ENCODE measurements around the gene CRABP1. TPM values are rescaled to one million over a fixed set of nuclear protein-coding genes. Genes with fewer than 3 reads are reported as not detected.

Gene CRABP1
- total and polyA plus RNA-seq, 10 of the 15 experiments (the other 5 are each of a cell fraction or from before 2014, with no cell fraction given) = 0.21 to 0.41 TPM; not detected in 8

Small RNA genes lying within 50 kb of the gene (small RNA-seq; reads per million reads assigned to genes)
- gene AC090607.5 = 0.62 reads per million, percentile 15 among the genes with 10 or more reads in this experiment

Other genes with a start within 250 kb of the CRABP1 start
Only the 7 nearest of the 10 such genes appear.
- gene IDH3A, start 191.0 kb upstream of the CRABP1 start, total RNA-seq (2014; rRNA removed) = 83.9 and 99.1 TPM in 2 replicates
- 105 and 121 TPM in 2 replicates for gene IDH3A, start 191.0 kb upstream of the CRABP1 start, total RNA-seq (2014; rRNA removed; fragmentation: Illumina TruSeq; extraction: Trizol)
- gene IDH3A, start 191.0 kb upstream of the CRABP1 start, total RNA-seq (2021) = 175 and 193 TPM in 2 replicates
- gene IDH3A, start 191.0 kb upstream of the CRABP1 start, polyA plus RNA-seq (2011; rRNA removed) = 238 and 315 TPM in 2 replicates
- 173 and 178 TPM in 2 replicates for gene IDH3A, start 191.0 kb upstream of the CRABP1 start, polyA plus RNA-seq (2014; fragmentation: Illumina TruSeq; extraction: Trizol)
- 100 to 1,000 TPM; 197 to 231 TPM for gene IDH3A, start 191.0 kb upstream of the CRABP1 start, polyA plus RNA-seq (2014; fragmentation: Nextera tagmentation; extraction: Ambion mirVana)
- 123 and 125 TPM in 2 replicates for gene IDH3A, start 191.0 kb upstream of the CRABP1 start, polyA plus RNA-seq (2014; rRNA removed)
- gene IDH3A, start 191.0 kb upstream of the CRABP1 start, polyA plus RNA-seq (2016; fragmentation: Nextera tagmentation; extraction: Ambion mirVana) = 100 to 1,000 TPM; 245 to 254 TPM
- gene ACSBG1, start 105.8 kb upstream of the CRABP1 start, total RNA-seq (2014; rRNA removed) = 0.45 and 0.54 TPM in 2 replicates
- gene ACSBG1, start 105.8 kb upstream of the CRABP1 start, total RNA-seq (2014; rRNA removed; fragmentation: Illumina TruSeq; extraction: Trizol) = 0.32 and 0.36 TPM in 2 replicates
- 0.49 and 1.1 TPM in 2 replicates for gene ACSBG1, start 105.8 kb upstream of the CRABP1 start, total RNA-seq (2021)
- gene ACSBG1, start 105.8 kb upstream of the CRABP1 start, polyA plus RNA-seq (2011; rRNA removed) = 0.45 and 0.60 TPM in 2 replicates
- 0.75 and 2.5 TPM in 2 replicates for gene ACSBG1, start 105.8 kb upstream of the CRABP1 start, polyA plus RNA-seq (2014; fragmentation: Illumina TruSeq; extraction: Trizol)
- under 1 TPM; 0.11 to 0.19 TPM for gene ACSBG1, start 105.8 kb upstream of the CRABP1 start, polyA plus RNA-seq (2014; fragmentation: Nextera tagmentation; extraction: Ambion mirVana)
- gene ACSBG1, start 105.8 kb upstream of the CRABP1 start, polyA plus RNA-seq (2014; rRNA removed) = 0.33 and 0.88 TPM in 2 replicates
- gene ACSBG1, start 105.8 kb upstream of the CRABP1 start, polyA plus RNA-seq (2016; fragmentation: Nextera tagmentation; extraction: Ambion mirVana) = under 1 TPM; 0.39 to 0.71 TPM
- gene DNAJA4, start 75.8 kb upstream of the CRABP1 start, total RNA-seq (2014; rRNA removed) = 4.6 and 4.7 TPM in 2 replicates
- gene DNAJA4, start 75.8 kb upstream of the CRABP1 start, total RNA-seq (2014; rRNA removed; fragmentation: Illumina TruSeq; extraction: Trizol) = 3.7 TPM in 2 replicates
- gene DNAJA4, start 75.8 kb upstream of the CRABP1 start, total RNA-seq (2021) = 5.9 and 6.4 TPM in 2 replicates
- gene DNAJA4, start 75.8 kb upstream of the CRABP1 start, polyA plus RNA-seq (2011; rRNA removed) = 0.01 and 0.07 TPM in 2 replicates
- gene DNAJA4, start 75.8 kb upstream of the CRABP1 start, polyA plus RNA-seq (2014; fragmentation: Illumina TruSeq; extraction: Trizol) = 7.2 and 8.5 TPM in 2 replicates
- 1 to 10 TPM; 1.2 to 2.2 TPM for gene DNAJA4, start 75.8 kb upstream of the CRABP1 start, polyA plus RNA-seq (2014; fragmentation: Nextera tagmentation; extraction: Ambion mirVana)
- 9.8 and 10.4 TPM in 2 replicates for gene DNAJA4, start 75.8 kb upstream of the CRABP1 start, polyA plus RNA-seq (2014; rRNA removed)
- 1 to 10 TPM; 3.7 to 4.4 TPM for gene DNAJA4, start 75.8 kb upstream of the CRABP1 start, polyA plus RNA-seq (2016; fragmentation: Nextera tagmentation; extraction: Ambion mirVana)
- 106 and 118 TPM in 2 replicates for gene SKIC8, start 40.7 kb upstream of the CRABP1 start, total RNA-seq (2014; rRNA removed)
- 117 and 122 TPM in 2 replicates for gene SKIC8, start 40.7 kb upstream of the CRABP1 start, total RNA-seq (2014; rRNA removed; fragmentation: Illumina TruSeq; extraction: Trizol)
- 57.0 and 60.0 TPM in 2 replicates for gene SKIC8, start 40.7 kb upstream of the CRABP1 start, total RNA-seq (2021)
- 135 and 155 TPM in 2 replicates for gene SKIC8, start 40.7 kb upstream of the CRABP1 start, polyA plus RNA-seq (2011; rRNA removed)
- gene SKIC8, start 40.7 kb upstream of the CRABP1 start, polyA plus RNA-seq (2014; fragmentation: Illumina TruSeq; extraction: Trizol) = 95.7 and 120 TPM in 2 replicates
- 100 to 1,000 TPM; 214 to 288 TPM for gene SKIC8, start 40.7 kb upstream of the CRABP1 start, polyA plus RNA-seq (2014; fragmentation: Nextera tagmentation; extraction: Ambion mirVana)
- gene SKIC8, start 40.7 kb upstream of the CRABP1 start, polyA plus RNA-seq (2014; rRNA removed) = 91.1 and 97.2 TPM in 2 replicates
- gene SKIC8, start 40.7 kb upstream of the CRABP1 start, polyA plus RNA-seq (2016; fragmentation: Nextera tagmentation; extraction: Ambion mirVana) = 100 to 1,000 TPM; 174 to 189 TPM
- 22.8 and 23.0 TPM in 2 replicates for gene IREB2, start 97.9 kb downstream of the CRABP1 start, total RNA-seq (2014; rRNA removed)
- gene IREB2, start 97.9 kb downstream of the CRABP1 start, total RNA-seq (2014; rRNA removed; fragmentation: Illumina TruSeq; extraction: Trizol) = 25.8 and 30.0 TPM in 2 replicates
- gene IREB2, start 97.9 kb downstream of the CRABP1 start, total RNA-seq (2021) = 51.3 and 52.4 TPM in 2 replicates
- 35.7 and 49.6 TPM in 2 replicates for gene IREB2, start 97.9 kb downstream of the CRABP1 start, polyA plus RNA-seq (2011; rRNA removed)
- gene IREB2, start 97.9 kb downstream of the CRABP1 start, polyA plus RNA-seq (2014; fragmentation: Illumina TruSeq; extraction: Trizol) = 34.9 and 48.1 TPM in 2 replicates
- 10 to 100 TPM; 13.0 to 13.9 TPM for gene IREB2, start 97.9 kb downstream of the CRABP1 start, polyA plus RNA-seq (2014; fragmentation: Nextera tagmentation; extraction: Ambion mirVana)
- 21.9 and 23.1 TPM in 2 replicates for gene IREB2, start 97.9 kb downstream of the CRABP1 start, polyA plus RNA-seq (2014; rRNA removed)
- gene IREB2, start 97.9 kb downstream of the CRABP1 start, polyA plus RNA-seq (2016; fragmentation: Nextera tagmentation; extraction: Ambion mirVana) = 10 to 100 TPM; 21.9 to 25.8 TPM
- gene HYKK, start 167.2 kb downstream of the CRABP1 start, total RNA-seq (2014; rRNA removed) = 0.27 and 0.79 TPM in 2 replicates
- 0.46 and 0.98 TPM in 2 replicates for gene HYKK, start 167.2 kb downstream of the CRABP1 start, total RNA-seq (2014; rRNA removed; fragmentation: Illumina TruSeq; extraction: Trizol)
- 0.23 and 0.66 TPM in 2 replicates for gene HYKK, start 167.2 kb downstream of the CRABP1 start, total RNA-seq (2021)
- 0.75 and 0.79 TPM in 2 replicates for gene HYKK, start 167.2 kb downstream of the CRABP1 start, polyA plus RNA-seq (2011; rRNA removed)
- gene HYKK, start 167.2 kb downstream of the CRABP1 start, polyA plus RNA-seq (2014; fragmentation: Illumina TruSeq; extraction: Trizol) = 0.66 and 1.0 TPM in 2 replicates
- under 1 TPM; 0.15 to 0.34 TPM for gene HYKK, start 167.2 kb downstream of the CRABP1 start, polyA plus RNA-seq (2014; fragmentation: Nextera tagmentation; extraction: Ambion mirVana)
- 0.55 and 0.62 TPM in 2 replicates for gene HYKK, start 167.2 kb downstream of the CRABP1 start, polyA plus RNA-seq (2014; rRNA removed)
- gene HYKK, start 167.2 kb downstream of the CRABP1 start, polyA plus RNA-seq (2016; fragmentation: Nextera tagmentation; extraction: Ambion mirVana) = under 1 TPM; 0.28 to 0.43 TPM
- 210 and 266 TPM in 2 replicates for gene PSMA4, start 200.1 kb downstream of the CRABP1 start, total RNA-seq (2014; rRNA removed)
- gene PSMA4, start 200.1 kb downstream of the CRABP1 start, total RNA-seq (2014; rRNA removed; fragmentation: Illumina TruSeq; extraction: Trizol) = 388 and 393 TPM in 2 replicates
- 264 and 268 TPM in 2 replicates for gene PSMA4, start 200.1 kb downstream of the CRABP1 start, total RNA-seq (2021)
- gene PSMA4, start 200.1 kb downstream of the CRABP1 start, polyA plus RNA-seq (2011; rRNA removed) = 560 and 713 TPM in 2 replicates
- 562 and 695 TPM in 2 replicates for gene PSMA4, start 200.1 kb downstream of the CRABP1 start, polyA plus RNA-seq (2014; fragmentation: Illumina TruSeq; extraction: Trizol)
- 1,000 to 10,000 TPM; 1,117 to 1,221 TPM for gene PSMA4, start 200.1 kb downstream of the CRABP1 start, polyA plus RNA-seq (2014; fragmentation: Nextera tagmentation; extraction: Ambion mirVana)
- gene PSMA4, start 200.1 kb downstream of the CRABP1 start, polyA plus RNA-seq (2014; rRNA removed) = 277 and 369 TPM in 2 replicates
- gene PSMA4, start 200.1 kb downstream of the CRABP1 start, polyA plus RNA-seq (2016; fragmentation: Nextera tagmentation; extraction: Ambion mirVana) = 100 to 1,000 TPM; 533 to 563 TPM

All from GM12878 (cell line).